Renal cortical epithelial cell (primary cell): Measurements from ENCODE around the gene UGT2B10. TPM values are rescaled to one million over a fixed set of nuclear protein-coding genes. Genes with fewer than 3 reads are reported as not detected.
"Not testable (repeated sequence)": the region's sequence is repeated elsewhere in the genome, so short reads cannot be mapped to it uniquely, and the experiment has no call there.

Experiments
- DNase-seq: peaks from one replicate; pipeline ENCODE4 v3.0.0-alpha.2; 2011; ENCODE audit warnings: low read depth
- total RNA-seq: library from RNA; depleted of rRNA; stranded (reverse); fragments of >200 nt; gene quantifications from 2 replicates; pipeline ENCODE4 v1.2.3, GENCODE V29; 2014

UGT2B10 gene
- not detected in 2 replicates for total RNA-seq

GRCh38 chr4:68815617-68816409 is at the start of gene UGT2B10:
TSS of gene UGT2B10 (plus strand) at chr4:68815994. CDS start at chr4:68816020, 26 bp downstream.
- not testable (repeated sequence) for DNase-seq

GRCh38 chr4:68771836-68772235 is 44.0 kb upstream of the UGT2B10 start:
- DNase-seq: not testable (repeated sequence)

GRCh38 chr4:68773699-68774098 is 42.1 kb upstream of the UGT2B10 start:
- no peak for DNase-seq

- DNase-seq: no peak
Measured at GRCh38 chr4:68780232-68780631, 35.6 kb upstream of the UGT2B10 start.

- DNase-seq: no peak
Measured at GRCh38 chr4:68797048-68797447, 18.7 kb upstream of the UGT2B10 start.

GRCh38 chr4:68797618-68798017 is 18.2 kb upstream of the UGT2B10 start:
- DNase-seq: no peak

GRCh38 chr4:68803013-68803412 is 12.8 kb upstream of the UGT2B10 start:
- no peak for DNase-seq

GRCh38 chr4:68808060-68808459 is 7.7 kb upstream of the UGT2B10 start:
- no peak for DNase-seq

- DNase-seq: no peak
Measured at GRCh38 chr4:68810919-68811318, 4.9 kb upstream of the UGT2B10 start.

- DNase-seq: not testable (repeated sequence)
Measured at GRCh38 chr4:68816410-68817265, 844 bp downstream of the UGT2B10 start.

- no peak for DNase-seq
Measured at GRCh38 chr4:68817386-68817785, 1.6 kb downstream of the UGT2B10 start.

GRCh38 chr4:68818030-68818462 is 2.3 kb downstream of the UGT2B10 start:
- DNase-seq: not testable (repeated sequence)

- no peak for DNase-seq
Measured at GRCh38 chr4:68831642-68832041, 15.8 kb downstream of the UGT2B10 start.

- DNase-seq: no peak
Measured at GRCh38 chr4:68850293-68850692, 34.5 kb downstream of the UGT2B10 start.

- DNase-seq: no peak
Measured at GRCh38 chr4:68855771-68856170, 40.0 kb downstream of the UGT2B10 start.

- DNase-seq: no peak
Measured at GRCh38 chr4:68858039-68858438, 42.2 kb downstream of the UGT2B10 start.

GRCh38 chr4:68859655-68860054 is 43.9 kb downstream of the UGT2B10 start:
- no peak for DNase-seq

GRCh38 chr4:68861057-68861456 is 45.3 kb downstream of the UGT2B10 start:
- no peak for DNase-seq

- no peak for DNase-seq
Measured at GRCh38 chr4:68864438-68865187, 48.8 kb downstream of the UGT2B10 start.

GRCh38 chr4:68865188-68865638 is 49.4 kb downstream of the UGT2B10 start:
- no peak for DNase-seq

- no peak for DNase-seq
Measured at GRCh38 chr4:68865760-68866159, 50.0 kb downstream of the UGT2B10 start.

- DNase-seq: no peak
Measured at GRCh38 chr4:68869274-68869773, 53.5 kb downstream of the UGT2B10 start.
